Stimulated activated CD4-positive, alpha-beta T cell treated with anti-CD3 and anti-CD28 coated beads, Interleukin-12 subunit alpha, Interleukin-12 subunit beta, amount 100 ng/mL, for 48 hours (primary cell): ENCODE measurements around the gene GPX3.
A peak's percentile ranks its signal among the peaks of the same experiment; 100 is the strongest.

Source experiments
- DNase-seq, 3 donors: peaks; one replicate each; pipeline ENCODE4 v3.0.0-alpha.2; 2020; ENCODE audit warnings: low read depth in 2 of 3, low spot score in 1 of 3

GPX3 gene

DNA sequence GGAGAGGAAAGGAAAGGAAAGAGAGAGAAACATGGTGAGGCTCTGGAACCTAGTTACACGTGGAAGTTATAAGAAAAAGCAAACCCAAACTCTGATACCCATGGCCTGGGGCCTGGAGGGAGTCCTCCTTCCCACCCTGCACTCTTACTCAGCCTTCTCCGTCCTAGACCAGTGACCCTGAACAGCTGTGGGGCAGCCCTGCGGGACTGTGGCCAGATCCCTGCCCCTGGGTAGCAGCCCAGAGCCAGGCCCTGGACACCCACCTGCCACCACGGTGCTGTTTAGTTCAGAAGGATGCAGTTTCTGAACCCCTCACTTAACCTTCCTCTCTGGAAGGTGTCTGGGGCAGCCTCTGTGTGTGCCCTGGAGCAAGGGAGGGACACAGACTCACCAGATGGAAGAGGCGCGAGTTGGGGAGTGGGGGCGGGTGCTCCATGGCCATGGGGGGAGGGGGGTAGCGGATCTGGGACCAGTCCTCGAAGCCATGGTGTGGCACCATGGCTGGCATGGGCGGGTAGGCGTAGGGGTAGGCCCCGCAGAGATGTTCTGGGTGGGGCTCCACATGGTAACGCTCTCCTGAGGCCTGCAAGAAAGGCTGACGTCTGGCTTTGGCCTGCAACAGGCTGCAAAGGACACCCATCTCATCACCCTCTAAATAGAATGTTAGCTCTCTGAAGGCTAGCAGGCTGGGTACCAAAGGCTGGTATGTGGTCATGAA lies 13.0 kb downstream of the GPX3 start:
- no peak for DNase-seq

DNA sequence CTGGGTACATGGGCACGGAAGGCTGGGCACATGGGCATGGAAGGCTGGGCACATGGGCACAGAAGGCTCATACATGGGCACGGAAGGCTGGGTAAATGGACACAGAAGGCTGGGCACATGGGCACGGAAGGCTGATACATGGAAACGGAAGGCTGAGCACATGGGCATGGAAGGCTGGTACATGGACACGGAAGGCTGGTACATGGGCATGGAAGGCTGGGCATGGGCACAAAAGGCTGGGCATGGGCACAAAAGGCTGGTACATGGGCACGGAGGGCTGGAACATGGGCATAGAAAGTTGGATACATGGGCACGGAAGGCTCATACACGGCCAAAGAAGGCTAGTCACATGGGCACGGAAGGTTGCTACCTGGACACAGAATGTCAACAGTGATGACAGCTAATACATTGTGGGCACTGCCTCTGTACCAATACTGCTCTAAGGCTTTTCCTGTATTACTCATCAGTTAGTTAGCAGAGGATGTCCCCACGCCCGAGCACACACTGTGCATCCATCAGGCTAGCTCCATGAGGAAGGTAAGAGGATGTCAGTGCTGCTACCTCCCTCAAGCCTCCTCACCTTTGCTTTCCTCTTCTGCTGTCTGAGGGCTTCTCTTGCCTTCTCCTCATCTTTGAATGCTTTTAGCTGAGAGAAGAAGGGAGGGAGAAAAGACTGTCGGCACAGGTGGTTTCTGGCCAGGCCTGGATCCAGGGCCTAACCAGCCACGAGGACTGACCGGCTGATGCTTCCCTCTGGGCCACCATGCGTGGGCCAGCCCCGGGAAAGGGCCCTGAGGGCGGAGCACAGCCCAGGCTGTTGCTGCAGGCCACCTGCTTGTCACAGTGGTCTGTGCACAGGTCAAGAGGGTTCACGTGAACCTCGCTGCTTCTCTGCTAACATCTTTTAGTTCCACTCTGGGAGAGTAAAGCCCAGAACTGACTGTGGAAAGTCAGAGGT lies 14.3 kb downstream of the GPX3 start:
- no peak for DNase-seq

DNA sequence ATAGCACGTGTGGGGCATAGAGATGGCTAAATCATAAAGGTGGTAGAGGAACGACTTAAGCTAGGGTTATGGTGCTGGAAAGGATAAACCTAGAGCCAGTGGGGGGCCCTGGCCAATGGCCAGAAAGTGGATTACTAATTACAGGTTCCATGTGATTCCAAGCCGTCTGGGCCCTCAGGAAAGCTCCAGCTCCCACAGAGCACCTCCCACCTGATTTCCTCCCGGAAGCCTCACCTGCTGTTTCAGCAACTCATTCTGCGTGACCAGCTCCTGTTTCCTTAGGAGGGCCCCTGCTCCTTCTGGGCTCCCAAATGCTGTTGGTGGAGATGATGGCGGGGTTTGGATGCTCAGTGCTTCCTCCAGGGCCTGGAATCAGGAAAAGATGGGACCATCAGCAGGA lies 16.2 kb downstream of the GPX3 start:
- no peak for DNase-seq

DNA sequence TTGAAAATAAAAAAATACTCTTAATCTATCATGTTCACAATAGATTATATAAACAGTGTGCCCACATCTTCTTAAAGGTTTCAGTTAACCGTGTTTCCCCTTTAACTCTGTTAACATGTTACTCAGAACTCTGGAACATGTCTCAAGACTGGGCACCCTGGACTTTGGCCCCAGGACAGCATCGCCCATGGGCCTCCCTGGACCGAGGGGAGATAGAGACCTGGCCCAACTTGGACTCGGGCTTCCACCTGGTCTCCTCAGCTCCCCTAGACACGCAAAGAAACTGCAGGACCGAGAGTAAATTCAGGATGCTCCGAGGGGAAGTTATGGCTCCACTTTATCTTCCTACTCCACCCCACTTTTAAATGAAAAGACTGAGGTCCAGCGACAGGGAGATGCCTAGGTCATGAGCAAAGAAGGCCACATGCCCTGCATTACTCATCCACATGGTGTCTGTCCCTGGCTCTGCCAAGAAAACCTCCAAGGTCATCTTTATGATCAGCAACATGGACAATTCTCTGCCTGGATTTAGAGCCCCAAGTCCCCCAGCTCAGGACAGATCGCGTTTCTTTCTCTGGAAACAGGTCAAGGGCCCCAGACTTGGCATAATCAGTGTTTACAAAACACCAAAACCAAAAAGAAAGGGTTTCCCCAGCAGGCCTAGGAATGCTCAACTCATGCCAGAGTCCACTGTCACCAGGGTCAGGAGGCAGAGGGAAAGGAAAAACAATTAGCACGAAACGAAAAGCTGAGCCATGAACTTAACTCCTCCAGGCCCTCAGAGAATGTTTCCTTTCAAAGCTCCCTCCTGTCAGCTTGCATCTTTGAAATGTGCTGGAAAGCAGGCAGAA lies 17.4 kb downstream of the GPX3 start:
- no peak for DNase-seq

DNA sequence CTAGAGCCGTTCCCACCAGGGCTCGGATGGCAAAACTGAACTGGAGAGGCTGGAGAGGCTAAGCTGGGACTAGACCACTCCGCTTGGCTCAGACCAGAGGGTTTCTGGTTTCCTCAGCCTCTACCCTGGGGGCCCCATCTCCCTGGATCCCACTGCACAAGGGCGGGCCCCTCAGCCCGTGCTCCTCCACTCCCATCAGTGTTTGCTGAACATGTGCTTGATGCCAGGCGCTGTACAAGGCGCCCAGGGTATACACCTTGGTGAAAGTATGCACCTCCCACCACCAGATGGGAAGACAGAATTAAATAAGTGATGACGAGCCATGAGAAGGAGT lies 18.0 kb downstream of the GPX3 start:
- DNase-seq: no peak

DNA sequence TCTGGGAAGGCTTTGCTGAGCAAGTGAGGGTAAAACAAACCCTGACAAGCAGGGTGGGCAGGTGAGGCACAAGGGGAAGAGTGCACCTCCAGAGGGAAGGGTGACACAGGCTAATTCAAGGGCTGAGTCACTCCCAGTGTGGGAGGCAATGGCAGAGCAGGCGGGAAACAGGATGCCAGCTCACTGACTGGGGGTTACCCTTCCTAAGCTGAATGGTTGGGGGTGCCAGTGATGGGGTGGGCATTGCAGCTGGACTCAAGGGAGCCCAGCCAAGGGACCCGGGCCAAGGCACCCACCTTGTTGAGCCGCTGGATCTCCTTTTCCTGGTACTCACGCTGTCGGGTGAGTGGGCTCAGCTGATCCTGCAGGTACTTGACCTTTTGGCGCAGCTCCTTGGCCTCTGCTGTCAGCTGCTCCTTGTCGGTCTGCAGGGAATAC lies 18.4 kb downstream of the GPX3 start:
- DNase-seq: no peak

DNA sequence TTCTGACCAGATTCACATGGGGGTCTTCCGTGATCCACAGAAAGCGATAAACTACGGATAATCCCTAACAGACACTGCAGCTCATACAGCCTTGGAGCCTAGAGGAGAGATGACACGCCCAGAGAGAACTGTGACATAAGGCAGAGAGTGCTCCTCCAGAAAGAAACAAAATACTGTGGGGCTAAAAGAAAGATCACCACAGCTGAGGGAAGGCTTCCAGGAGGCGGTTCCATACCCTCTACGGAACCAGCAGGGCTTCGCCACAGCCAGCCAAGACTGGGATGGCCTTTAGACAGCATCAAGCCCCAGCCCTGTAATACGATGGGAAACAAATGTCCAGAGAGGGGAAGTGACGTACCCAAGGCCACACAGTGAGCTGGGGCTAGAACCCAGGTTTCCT lies 19.3 kb downstream of the GPX3 start:
- DNase-seq: no peak

DNA sequence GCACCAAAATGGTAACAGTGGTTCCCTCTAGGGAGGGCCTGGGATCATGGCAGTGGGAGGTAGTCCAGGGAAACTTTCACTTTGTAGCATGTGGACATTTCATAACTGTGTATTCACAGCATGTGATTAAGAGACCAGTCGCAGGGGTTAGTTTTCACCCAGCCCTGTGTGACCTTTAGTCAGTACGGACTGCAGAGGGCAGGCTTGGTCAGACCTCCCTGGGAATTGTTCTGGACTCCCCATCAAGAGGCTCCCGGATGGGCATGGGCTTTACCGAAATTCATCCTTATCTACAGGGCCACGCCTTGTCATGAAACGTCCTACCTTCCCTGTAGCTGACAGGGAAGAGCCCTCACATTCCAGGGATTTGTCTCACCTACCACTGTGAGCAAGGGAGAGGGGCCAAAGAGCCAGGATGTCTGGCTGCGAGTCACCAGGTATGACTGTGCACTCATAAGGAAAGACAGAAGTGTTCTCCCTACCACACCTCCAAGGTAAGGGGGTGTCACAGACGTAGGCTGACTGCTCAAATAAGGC lies 19.9 kb downstream of the GPX3 start:
- DNase-seq: no peak

DNA sequence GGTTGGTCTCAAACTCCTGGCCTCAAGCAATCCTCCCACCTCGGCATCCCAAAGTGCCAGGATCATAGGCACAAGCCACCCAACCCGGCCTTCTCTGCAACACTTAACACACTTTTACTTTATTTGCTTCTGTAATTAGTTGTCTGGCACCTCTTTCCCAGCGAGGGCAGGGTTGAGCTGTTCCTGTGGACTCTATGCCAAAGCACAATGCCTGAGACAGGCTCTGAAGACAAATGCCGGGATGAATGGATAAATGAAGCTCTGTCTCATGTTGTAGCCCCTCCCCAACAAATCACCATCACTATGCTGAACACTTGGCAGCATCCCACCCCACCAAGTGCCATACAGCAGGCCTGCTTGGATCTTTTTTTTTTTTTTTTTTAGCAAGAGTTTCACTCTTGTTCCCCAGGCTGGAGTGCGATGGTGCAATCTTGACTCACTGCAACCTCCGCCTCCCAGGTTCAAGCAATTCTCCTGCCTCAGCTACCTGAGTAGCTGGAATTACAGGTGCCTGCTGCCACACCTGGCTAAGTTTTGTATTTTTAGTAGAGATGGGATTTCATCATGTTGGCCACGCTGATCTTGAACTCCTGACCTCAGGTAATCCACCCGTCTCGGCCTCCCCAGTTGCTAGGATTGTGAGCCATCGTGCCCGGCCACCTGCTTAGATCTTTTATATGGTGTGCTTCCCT lies 21.3 kb downstream of the GPX3 start:
- DNase-seq: no peak

DNA sequence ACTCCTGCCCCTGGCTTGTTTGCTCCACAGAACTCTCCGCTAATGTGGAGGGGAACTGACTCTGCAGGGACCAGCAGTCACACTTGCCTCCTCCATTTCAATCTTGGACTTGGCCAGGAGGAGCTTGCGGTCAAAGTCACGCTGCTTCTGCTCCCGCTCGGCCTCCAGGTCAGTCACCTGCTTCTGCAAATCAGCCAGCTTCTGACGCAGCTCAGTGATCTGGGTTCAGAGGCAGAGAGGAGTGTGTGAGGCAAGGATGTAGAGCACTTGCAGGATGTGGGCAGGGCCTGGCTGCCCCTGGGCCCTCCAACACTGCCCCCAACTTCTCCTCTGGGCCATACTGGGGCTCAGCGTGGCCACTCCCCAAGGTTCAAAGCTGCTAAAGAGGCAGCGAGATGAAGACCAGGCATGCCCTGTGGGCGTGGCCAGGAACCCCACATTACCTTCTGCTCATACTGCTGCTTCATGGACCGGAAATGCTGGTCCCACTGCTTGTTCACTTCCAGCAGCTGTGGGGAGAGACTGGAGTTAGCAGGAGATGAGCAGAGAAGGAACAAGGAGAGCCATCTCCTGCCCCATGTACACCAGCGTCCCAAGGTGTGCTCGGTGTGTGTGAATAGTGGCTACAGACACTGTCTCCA lies 22.2 kb downstream of the GPX3 start:
- no peak for DNase-seq

DNA sequence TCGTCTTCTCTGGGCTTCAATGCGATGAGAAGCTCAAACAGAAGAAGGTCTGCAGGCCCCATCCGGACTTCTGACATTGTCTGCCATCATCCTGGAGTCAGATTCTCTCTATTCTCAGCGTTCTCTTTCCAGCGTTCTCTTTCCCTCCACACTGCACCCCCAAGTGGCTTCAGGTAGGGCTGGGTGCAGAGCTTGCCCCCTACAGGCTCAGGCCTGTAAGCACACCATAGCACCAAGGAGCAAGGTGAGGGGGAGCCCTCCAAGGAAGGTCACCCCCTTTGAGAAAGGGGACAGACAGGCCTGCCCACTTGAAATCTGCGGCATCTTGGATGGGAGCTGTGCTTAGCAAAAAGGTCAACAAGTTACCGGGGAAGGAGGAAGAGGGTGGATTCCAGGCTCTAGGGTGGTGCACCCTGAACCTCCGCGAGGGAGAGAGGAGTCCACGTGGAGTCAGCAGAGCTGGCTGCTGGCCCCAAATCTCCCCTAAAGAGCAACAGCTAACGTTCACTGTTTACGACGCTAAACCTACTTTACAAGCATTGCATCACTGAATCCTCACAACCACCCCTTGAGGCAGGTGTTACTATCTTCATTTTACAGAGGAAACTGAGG lies 27.5 kb downstream of the GPX3 start:
- DNase-seq: no peak

DNA sequence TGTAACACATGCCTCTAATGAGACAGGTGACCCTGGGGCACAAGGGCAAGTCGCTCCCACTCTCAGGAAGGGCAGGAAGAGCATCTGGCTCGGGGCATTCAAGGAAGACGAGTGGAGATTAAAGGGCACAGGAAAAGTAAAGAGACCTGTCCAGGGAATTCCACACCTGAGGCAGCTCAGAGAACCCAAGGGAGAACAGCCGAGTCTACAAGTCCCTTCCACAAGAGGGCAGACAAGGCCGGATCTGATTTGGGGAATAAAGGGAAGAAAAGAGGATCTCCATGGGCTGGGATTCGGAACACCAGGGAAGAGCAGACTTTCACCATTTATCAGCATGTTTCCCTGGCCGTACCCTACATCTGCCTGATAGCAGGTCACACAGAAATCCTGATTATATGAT lies 28.1 kb downstream of the GPX3 start:
- DNase-seq: no peak

DNA sequence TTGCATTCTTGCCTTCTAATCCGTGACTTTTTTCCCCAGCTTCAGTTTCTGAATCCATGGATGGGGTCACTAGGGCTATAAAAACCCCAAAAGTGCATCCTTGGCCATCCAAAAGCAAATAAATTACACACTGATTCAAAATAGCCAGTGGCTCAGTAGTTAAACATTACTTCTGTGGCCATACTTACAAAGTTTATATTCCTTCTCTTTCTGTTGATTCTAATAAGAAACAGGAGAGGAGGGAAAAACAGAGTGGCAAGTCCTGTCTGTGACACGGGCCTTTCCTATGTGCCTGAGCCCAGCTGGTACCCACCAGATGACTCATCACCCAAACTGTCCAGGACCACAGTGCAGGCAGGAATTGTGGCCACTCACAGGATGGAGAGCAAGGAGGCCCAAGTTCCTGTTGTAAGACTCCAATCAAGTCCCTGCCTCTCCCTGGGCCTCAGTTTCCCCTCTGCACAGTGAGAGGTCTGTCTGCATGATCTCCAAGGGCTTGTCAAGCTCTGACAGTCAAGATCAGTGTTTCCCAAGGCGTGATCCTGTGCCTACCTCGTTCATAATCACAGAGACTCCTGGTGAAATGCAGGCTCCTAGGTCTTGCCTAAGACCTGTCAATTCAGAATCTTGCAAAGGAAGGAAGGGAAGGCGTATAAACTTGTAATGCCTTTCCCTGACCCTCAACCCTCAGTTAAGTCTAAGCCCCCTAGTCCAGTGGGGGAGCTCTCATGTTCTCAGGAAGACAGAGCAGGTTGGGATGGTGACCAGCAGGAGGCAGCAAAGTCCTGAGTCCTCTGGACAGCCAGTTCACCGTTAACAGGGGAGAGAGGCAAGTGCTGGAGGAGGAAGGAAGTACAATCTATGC lies 30.9 kb downstream of the GPX3 start:
- DNase-seq: peak in 2 of 3 donors; percentile 54 to 62

DNA sequence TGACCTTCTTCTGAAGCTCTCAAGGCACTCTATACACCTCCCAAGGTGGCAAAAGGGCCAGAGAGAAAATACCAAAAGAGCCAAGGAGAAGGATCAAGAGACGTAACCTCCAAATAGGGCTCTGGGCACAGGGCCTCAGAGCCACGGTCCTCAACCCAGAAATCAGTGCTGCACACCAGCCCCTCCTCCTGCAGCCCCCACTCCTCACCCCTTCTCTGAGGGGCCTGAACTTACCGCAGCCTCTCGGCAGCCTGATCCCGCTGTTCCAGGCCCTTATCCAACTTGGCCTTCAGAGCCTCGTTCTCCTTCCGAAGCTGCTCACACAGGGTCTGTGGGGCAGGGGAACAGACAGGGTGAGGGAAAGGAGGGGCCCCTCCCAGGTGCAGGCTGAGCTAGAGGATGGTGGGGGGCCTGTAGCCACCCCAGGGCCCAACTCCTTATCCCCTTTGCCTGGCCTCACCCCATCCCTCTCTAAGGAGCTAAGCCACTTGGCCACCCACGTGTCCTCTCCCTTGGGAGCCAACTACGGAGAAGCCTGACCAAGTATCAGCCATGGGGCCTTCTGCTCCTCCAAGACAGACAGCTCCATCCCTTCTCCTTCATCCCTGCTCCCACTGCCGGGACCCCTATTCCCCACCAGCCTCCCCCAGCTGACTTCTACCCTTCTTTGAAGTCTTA lies 31.7 kb downstream of the GPX3 start:
- DNase-seq: no peak

DNA sequence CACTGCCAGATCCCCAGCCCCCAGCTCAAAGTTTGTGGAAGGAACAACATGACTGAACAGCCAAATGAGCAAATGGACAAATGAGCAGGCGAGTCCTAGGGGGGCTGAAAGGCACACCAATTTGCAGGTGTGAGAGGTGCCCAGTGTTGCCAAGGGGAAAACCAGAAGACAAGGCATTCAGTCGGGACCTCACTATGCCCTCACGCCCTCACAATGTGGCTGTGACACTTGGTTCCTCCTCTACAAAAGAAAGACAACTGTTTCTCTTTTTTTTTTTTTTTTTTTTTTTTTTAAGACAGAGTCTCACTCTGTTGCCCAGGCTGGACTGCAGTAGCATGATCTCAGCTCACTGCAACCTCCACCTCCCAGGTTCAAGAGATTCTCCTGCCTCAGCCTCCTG lies 32.4 kb downstream of the GPX3 start:
- no peak for DNase-seq

DNA sequence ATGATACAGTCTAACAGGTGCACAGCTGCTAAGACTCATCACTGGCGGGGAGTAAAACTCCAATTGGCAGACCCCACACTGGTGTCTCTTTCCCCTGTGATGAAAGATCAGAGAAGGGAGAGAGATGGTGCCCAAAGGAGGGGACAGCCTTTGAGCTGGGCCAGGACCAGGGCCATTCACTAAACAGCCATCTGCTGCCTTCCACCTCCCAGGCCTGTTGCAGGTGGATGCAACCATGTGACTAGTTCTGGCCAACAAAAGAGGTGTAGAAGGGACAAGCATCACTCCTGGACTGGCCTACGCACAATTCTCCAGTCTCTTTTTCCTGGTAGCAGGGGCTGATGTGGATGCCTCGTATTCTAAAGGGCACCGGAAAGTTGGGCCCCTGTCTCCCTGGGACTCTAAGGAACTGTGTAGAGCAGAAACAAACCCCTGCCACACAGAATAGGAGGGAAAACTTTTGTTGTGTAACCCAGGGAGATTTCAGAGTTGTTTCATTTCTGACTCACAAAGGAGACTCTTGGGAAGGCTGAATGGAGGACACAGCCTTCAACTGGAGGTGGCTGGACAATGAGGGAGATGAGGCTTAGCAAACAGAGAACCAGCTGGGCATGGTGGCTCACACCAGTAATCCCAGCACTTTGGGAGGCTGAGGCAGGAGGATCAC lies 33.5 kb downstream of the GPX3 start:
- DNase-seq: no peak

DNA sequence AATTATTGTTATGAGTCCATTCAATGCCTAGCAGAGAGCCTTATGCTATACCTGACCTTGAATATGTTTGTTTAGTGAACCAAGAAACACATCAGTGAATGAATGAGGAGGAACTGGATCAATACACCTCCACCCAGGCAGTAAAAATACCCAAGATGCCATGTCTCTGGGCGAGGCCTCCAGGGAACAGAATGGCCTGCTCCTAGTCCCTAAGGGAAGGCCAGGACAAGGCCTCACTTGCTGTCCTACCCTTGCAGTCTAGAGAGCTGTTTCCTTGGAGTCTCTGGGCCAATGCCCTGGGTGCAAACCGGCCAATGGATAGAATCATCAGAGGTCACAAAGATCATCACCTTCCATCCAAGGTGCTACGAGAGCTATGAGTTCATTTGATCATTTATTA lies 34.3 kb downstream of the GPX3 start:
- DNase-seq: no peak

DNA sequence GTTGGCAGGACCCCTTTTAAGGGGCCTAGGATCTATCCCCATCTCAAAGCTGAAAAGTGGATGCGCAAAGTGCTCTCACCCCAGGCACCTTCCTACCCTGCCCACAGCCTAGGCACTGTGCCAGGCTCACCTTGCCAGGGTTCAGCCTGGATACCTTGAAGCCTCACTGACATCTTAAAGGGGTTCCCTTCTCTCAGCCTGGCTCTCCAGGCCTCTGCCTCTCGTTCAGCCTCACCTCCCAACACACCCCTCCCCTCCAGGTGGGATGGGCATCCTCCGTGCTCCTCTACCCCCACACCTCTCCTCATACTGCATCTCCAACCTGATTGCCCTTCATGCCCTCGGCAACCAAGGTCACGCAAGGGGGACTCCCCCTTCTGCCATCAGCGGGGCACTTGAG lies 34.9 kb downstream of the GPX3 start:
- DNase-seq: no peak
